ENCODE measurements around the gene AP3D1. TPM values are rescaled to one million over a fixed set of nuclear protein-coding genes. Genes with fewer than 3 reads are reported as not detected.

AP3D1 gene
- total and polyA plus RNA-seq, 7 experiments from 2014 or later, result 12.3 to 106 (median 78.3) TPM

Other genes with a start within 250 kb of the AP3D1 start
- gene ADAT3, start 246.2 kb downstream of the AP3D1 start, total RNA-seq, result 10 to 100 TPM in 2 of 5 experiments, 1 to 10 TPM in 3; 3.5 to 13.5 (median 6.1) TPM
- gene ADAT3, start 246.2 kb downstream of the AP3D1 start, polyA plus RNA-seq, result 1 to 10 TPM; 2.2 to 5.9 TPM
- 10 to 100 TPM; 17.6 to 35.5 (median 23.0) TPM for gene SCAMP4, start 246.2 kb downstream of the AP3D1 start, total RNA-seq
- gene SCAMP4, start 246.2 kb downstream of the AP3D1 start, polyA plus RNA-seq, result 10 to 100 TPM; 11.8 to 12.8 TPM
- 100 to 1,000 TPM; 109 to 145 (median 117) TPM for gene CSNK1G2, start 210.4 kb downstream of the AP3D1 start, total RNA-seq
- gene CSNK1G2, start 210.4 kb downstream of the AP3D1 start, polyA plus RNA-seq, result 10 to 100 TPM; 18.1 to 45.3 TPM
- 10 to 100 TPM; 53.0 to 70.8 (median 67.5) TPM for gene BTBD2, start 135.9 kb downstream of the AP3D1 start, total RNA-seq
- gene BTBD2, start 135.9 kb downstream of the AP3D1 start, polyA plus RNA-seq, result 1 to 10 TPM; 5.2 to 6.5 TPM
- gene MKNK2, start 100.3 kb downstream of the AP3D1 start, total RNA-seq, result 100 to 1,000 TPM; 190 to 347 (median 238) TPM
- 10 to 100 TPM; 28.8 to 52.9 TPM for gene MKNK2, start 100.3 kb downstream of the AP3D1 start, polyA plus RNA-seq
- gene MOB3A, start 55.2 kb downstream of the AP3D1 start, total RNA-seq, result 100 to 1,000 TPM in 4 of 5 experiments, 10 to 100 TPM in 1; 93.2 to 269 (median 117) TPM
- 100 to 1,000 TPM in 1 of 2 donors, 10 to 100 TPM in 1; 49.5 to 114 TPM for gene MOB3A, start 55.2 kb downstream of the AP3D1 start, polyA plus RNA-seq
- 10 to 100 TPM; 12.2 to 26.8 (median 15.7) TPM for gene IZUMO4, start 54.7 kb downstream of the AP3D1 start, total RNA-seq
- gene IZUMO4, start 54.7 kb downstream of the AP3D1 start, polyA plus RNA-seq, result 1 to 10 TPM in 1 of 2 donors, under 1 TPM in 1; 0.73 to 1.9 TPM
- 10 to 100 TPM; 27.8 to 66.1 (median 38.3) TPM for gene DOT1L, start 12.4 kb upstream of the AP3D1 start, total RNA-seq
- 1 to 10 TPM in 1 of 2 donors, under 1 TPM in 1; 0.32 to 1.1 TPM for gene DOT1L, start 12.4 kb upstream of the AP3D1 start, polyA plus RNA-seq
- 10 to 100 TPM; 32.9 to 65.0 (median 50.2) TPM for gene PLEKHJ1, start 84.8 kb upstream of the AP3D1 start, total RNA-seq
- 100 to 1,000 TPM in 1 of 2 donors, 10 to 100 TPM in 1; 79.5 to 123 TPM for gene PLEKHJ1, start 84.8 kb upstream of the AP3D1 start, polyA plus RNA-seq
- gene SF3A2, start 85.3 kb upstream of the AP3D1 start, total RNA-seq, result 100 to 1,000 TPM; 131 to 150 (median 133) TPM
- 10 to 100 TPM; 22.3 to 34.5 TPM for gene SF3A2, start 85.3 kb upstream of the AP3D1 start, polyA plus RNA-seq
- gene AMH, start 97.8 kb upstream of the AP3D1 start, total RNA-seq, result 10 to 100 TPM in 2 of 5 experiments, 1 to 10 TPM in 2, under 1 TPM in 1; 0.37 to 12.9 (median 4.6) TPM
- not detected for gene AMH, start 97.8 kb upstream of the AP3D1 start, polyA plus RNA-seq
- under 1 TPM in 3 of 5 experiments, not detected in 2; 0.24 to 0.41 (median 0.27) TPM for gene JSRP1, start 104.9 kb upstream of the AP3D1 start, total RNA-seq
- under 1 TPM in 1 of 2 donors, not detected in 1; 0.54 TPM for gene JSRP1, start 104.9 kb upstream of the AP3D1 start, polyA plus RNA-seq
- gene PEAK3, start 130.6 kb upstream of the AP3D1 start, total RNA-seq, result 1 to 10 TPM in 1 of 5 experiments, under 1 TPM in 3, not detected in 1; 0.14 to 3.9 (median 0.45) TPM
- gene PEAK3, start 130.6 kb upstream of the AP3D1 start, polyA plus RNA-seq, result under 1 TPM; 0.14 to 0.44 TPM
- gene LINGO3, start 156.6 kb upstream of the AP3D1 start, total RNA-seq, result 1 to 10 TPM in 2 of 5 experiments, under 1 TPM in 3; 0.27 to 1.8 (median 0.72) TPM
- 10 to 100 TPM in 1 of 2 donors, 1 to 10 TPM in 1; 3.6 to 12.9 TPM for gene LINGO3, start 156.6 kb upstream of the AP3D1 start, polyA plus RNA-seq
- 100 to 1,000 TPM in 3 of 5 experiments, 10 to 100 TPM in 2; 79.4 to 131 (median 102) TPM for gene LSM7, start 177.0 kb upstream of the AP3D1 start, total RNA-seq
- gene LSM7, start 177.0 kb upstream of the AP3D1 start, polyA plus RNA-seq, result 100 to 1,000 TPM; 142 to 182 TPM
- 100 to 1,000 TPM in 4 of 5 experiments, 10 to 100 TPM in 1; 92.2 to 150 (median 140) TPM for gene SPPL2B, start 177.1 kb upstream of the AP3D1 start, total RNA-seq
- 10 to 100 TPM; 11.1 to 15.7 TPM for gene SPPL2B, start 177.1 kb upstream of the AP3D1 start, polyA plus RNA-seq
- not detected for gene TMPRSS9, start 208.7 kb upstream of the AP3D1 start, total RNA-seq
- gene TMPRSS9, start 208.7 kb upstream of the AP3D1 start, polyA plus RNA-seq, result not detected